Right lobe of liver (tissue), 4 donors: ENCODE measurements around the gene MBP.

Experiments used
- CTCF ChIP-seq, 4 donors: fragments of 200-600 bp in 3 of 4; fragments of 450-650 bp in 1 of 4; IDR thresholded peaks; one replicate each; pipeline versions ENCODE4 v1.5.1 to v1.8.0; 2016 to 2022; ENCODE audit warnings: antibody characterized with exemption in 4 of 4, mild to moderate bottlenecking in 2 of 4
- POLR2A ChIP-seq: fragments of 450-650 bp; IDR thresholded peaks from one replicate; pipeline ENCODE4 v1.6.1; 2017; ENCODE audit warnings: antibody characterized with exemption, mild to moderate bottlenecking
- donor health status: DM: no; HTN: no; CAD: no.
- donor health status: DM: no; HTN: no; CAD: no.
- donor health status: DM: no; HTN: yes; CAD: no.

- TF ChIP-seq CTCF (IDR thresholded peaks at IDR 0.05) = no peak
- TF ChIP-seq POLR2A = no peak
Measured at GRCh38 chr18:76962851-76963250, 169.7 kb downstream of the MBP start.
